ENCODE measurements around the gene SAYSD1. TPM values are rescaled to one million over a fixed set of nuclear protein-coding genes. Genes with fewer than 3 reads are reported as not detected.

The SAYSD1 gene
- total and polyA plus RNA-seq, 2 experiments from 2014 or later = 9.9 to 12.4 TPM

GRCh38 chr6:39075807-39076622, 39.0 kb downstream of the SAYSD1 start:
- H3K9me3 ChIP-seq (ENCODE audit: low read depth) = no peaks in the 10 kb centered on the region
- no peak overlapping the region for H3K27ac ChIP-seq
- H3K27me3 ChIP-seq = no peaks in the 10 kb centered on the region
- TF ChIP-seq, protein P1, sequence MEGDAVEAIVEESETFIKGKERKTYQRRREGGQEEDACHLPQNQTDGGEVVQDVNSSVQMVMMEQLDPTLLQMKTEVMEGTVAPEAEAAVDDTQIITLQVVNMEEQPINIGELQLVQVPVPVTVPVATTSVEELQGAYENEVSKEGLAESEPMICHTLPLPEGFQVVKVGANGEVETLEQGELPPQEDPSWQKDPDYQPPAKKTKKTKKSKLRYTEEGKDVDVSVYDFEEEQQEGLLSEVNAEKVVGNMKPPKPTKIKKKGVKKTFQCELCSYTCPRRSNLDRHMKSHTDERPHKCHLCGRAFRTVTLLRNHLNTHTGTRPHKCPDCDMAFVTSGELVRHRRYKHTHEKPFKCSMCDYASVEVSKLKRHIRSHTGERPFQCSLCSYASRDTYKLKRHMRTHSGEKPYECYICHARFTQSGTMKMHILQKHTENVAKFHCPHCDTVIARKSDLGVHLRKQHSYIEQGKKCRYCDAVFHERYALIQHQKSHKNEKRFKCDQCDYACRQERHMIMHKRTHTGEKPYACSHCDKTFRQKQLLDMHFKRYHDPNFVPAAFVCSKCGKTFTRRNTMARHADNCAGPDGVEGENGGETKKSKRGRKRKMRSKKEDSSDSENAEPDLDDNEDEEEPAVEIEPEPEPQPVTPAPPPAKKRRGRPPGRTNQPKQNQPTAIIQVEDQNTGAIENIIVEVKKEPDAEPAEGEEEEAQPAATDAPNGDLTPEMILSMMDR (IDR thresholded peaks at IDR 0.05; ENCODE audit: low read depth, low read length) = no peak
- no peaks in the 10 kb centered on the region for H3K36me3 ChIP-seq
- DNase-seq (ENCODE audit: low read depth in 1 of 2, low spot score in 1 of 2) = no peak
- H3K4me1 ChIP-seq (ENCODE audit: low read depth) = no peaks in the 10 kb centered on the region
- no peak overlapping the region for H3K4me3 ChIP-seq

GRCh38 chr6:39075010-39075686, 39.8 kb downstream of the SAYSD1 start:
- Histone ChIP-seq H3K36me3 (no peaks in the 10 kb centered on the region), H3K4me1 (ENCODE audit: low read depth) (no peaks in the 10 kb centered on the region), H3K27ac (no peak overlapping the region), H3K4me3 (no peak overlapping the region), H3K27me3 (no peaks in the 10 kb centered on the region), H3K9me3 (ENCODE audit: low read depth) (no peaks in the 10 kb centered on the region)
- TF ChIP-seq, protein P1 (IDR thresholded peaks at IDR 0.05; ENCODE audit: low read depth, low read length) = no peak
- DNase-seq (ENCODE audit: low read depth in 1 of 2, low spot score in 1 of 2) = no peak

DNA sequence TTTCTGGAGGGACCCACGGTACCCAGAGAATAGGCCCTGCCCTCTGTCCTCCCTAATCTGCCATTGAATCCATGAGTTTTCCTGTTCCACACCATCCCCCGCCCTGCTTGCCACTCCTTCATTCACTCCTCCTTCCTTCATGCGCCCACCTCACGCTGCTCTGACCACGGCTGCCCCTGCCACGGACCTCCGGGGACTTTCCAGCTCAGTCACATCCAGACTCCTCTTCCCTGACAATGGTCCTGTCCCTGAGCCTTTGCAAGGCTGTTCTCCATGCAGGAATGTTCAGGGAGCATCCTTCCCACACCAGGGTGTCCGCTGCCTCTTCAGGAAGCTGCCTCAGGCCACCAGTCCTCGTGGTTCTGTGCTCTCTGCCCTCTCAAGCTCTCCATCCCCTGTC, 40.5 kb downstream of the SAYSD1 start:
- Histone ChIP-seq H3K36me3 (no peaks in the 10 kb centered on the region), H3K27me3 (no peaks in the 10 kb centered on the region), H3K4me3 (no peak overlapping the region), H3K4me1 (ENCODE audit: low read depth) (no peaks in the 10 kb centered on the region), H3K27ac (no peak overlapping the region), H3K9me3 (ENCODE audit: low read depth) (no peaks in the 10 kb centered on the region)
- TF ChIP-seq, protein P1 (IDR thresholded peaks at IDR 0.05; ENCODE audit: low read depth, low read length) = no peak
- DNase-seq (ENCODE audit: low read depth in 1 of 2, low spot score in 1 of 2) = no peak

GRCh38 chr6:39073471-39074355, 41.3 kb downstream of the SAYSD1 start:
- TF ChIP-seq, protein P1 (IDR thresholded peaks at IDR 0.05; ENCODE audit: low read depth, low read length) = no peak
- Histone ChIP-seq H3K27ac (no peak overlapping the region), H3K9me3 (ENCODE audit: low read depth) (no peaks in the 10 kb centered on the region), H3K4me1 (ENCODE audit: low read depth) (no peaks in the 10 kb centered on the region), H3K36me3 (no peaks in the 10 kb centered on the region), H3K4me3 (no peak overlapping the region), H3K27me3 (no peaks in the 10 kb centered on the region)
- no peak for DNase-seq (ENCODE audit: low read depth in 1 of 2, low spot score in 1 of 2)

DNA sequence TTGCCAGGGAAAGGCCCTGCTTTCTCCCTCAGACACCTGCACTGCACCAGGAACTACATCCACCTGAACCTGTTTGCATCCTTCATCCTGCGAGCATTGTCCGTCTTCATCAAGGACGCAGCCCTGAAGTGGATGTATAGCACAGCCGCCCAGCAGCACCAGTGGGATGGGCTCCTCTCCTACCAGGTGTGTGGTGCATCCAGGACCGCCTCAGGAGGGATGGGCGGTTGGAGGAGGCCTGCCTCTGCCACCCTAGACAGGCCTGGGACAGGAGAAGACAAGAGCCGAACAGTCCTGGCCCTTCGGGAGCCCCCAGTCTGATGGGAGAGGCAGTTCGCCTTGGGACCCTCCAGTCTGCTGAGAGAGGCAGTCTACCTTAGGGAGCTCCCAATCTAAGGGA, 42.2 kb downstream of the SAYSD1 start:
- Histone ChIP-seq H3K4me1 (ENCODE audit: low read depth) (no peaks in the 10 kb centered on the region), H3K36me3 (no peaks in the 10 kb centered on the region), H3K9me3 (ENCODE audit: low read depth) (no peaks in the 10 kb centered on the region), H3K4me3 (no peak overlapping the region), H3K27me3 (no peaks in the 10 kb centered on the region), H3K27ac (no peak overlapping the region)
- DNase-seq (ENCODE audit: low read depth in 1 of 2, low spot score in 1 of 2) = no peak
- TF ChIP-seq, protein P1 (IDR thresholded peaks at IDR 0.05; ENCODE audit: low read depth, low read length) = no peak
